GM12801 (cell line): ENCODE measurements around the gene CELF5.

Experiments
- CTCF ChIP-seq: IDR thresholded peaks from one replicate; pipeline ENCODE4 v1.5.1; 2011; ENCODE audit warnings: control low read depth; ENCODE audit not compliant: insufficient read length; ENCODE audit errors: extremely low read depth

Gene CELF5

GRCh38 chr19:3225169-3225485, 666 bp downstream of the CELF5 start:
- no peak for TF ChIP-seq CTCF

- no peak for TF ChIP-seq CTCF
Measured at GRCh38 chr19:3225677-3226093, 1.2 kb downstream of the CELF5 start.

GRCh38 chr19:3227054-3227626, 2.7 kb downstream of the CELF5 start:
- TF ChIP-seq CTCF: no peak

- no peak for TF ChIP-seq CTCF
Measured at GRCh38 chr19:3229346-3229743, 4.9 kb downstream of the CELF5 start.

GRCh38 chr19:3229888-3230496, 5.5 kb downstream of the CELF5 start:
- TF ChIP-seq CTCF: no peak

- no peak for TF ChIP-seq CTCF
Measured at GRCh38 chr19:3231288-3231687, 6.8 kb downstream of the CELF5 start.

GRCh38 chr19:3233116-3233515, 8.7 kb downstream of the CELF5 start:
- no peak for TF ChIP-seq CTCF
